HepG2 (cell line): ENCODE data around the gene PADI1. TPM values are rescaled to one million over a fixed set of nuclear protein-coding genes. Genes with fewer than 3 reads are reported as not detected.

Source experiments
- ATAC-seq: fragments of 200-7000 bp; cut with Tn5 transposase; 3 replicates; pipeline ENCODE4 v1.9.1; 2020; ENCODE audit warnings: mild to moderate bottlenecking, moderate library complexity
- BruUV-seq: library from RNA; stranded (reverse); fragments of 400-500 nt; replicated peaks from 2 replicates; lab custom pipeline; 2021; lab: Mats Ljungman, UMichigan
- CTCF ChIA-PET: fragments of 300-600 bp; formaldehyde crosslinking; extraction: SDS; loops from one replicate; lab custom pipeline; 2021; ENCODE audit warnings: low total read pairs, inconsistent platforms, low intra/inter-chr PET ratio; lab: Yijun Ruan, JAX
- POLR2A ChIA-PET: fragments of 350-600 bp; sonication (Branson Sonifier 250); formaldehyde crosslinking; loops from one replicate; lab custom pipeline; 2020; ENCODE audit warnings: antibody characterized with exemption, inconsistent platforms; lab: Yijun Ruan, JAX
- DNase-seq: peaks from one replicate; pipeline ENCODE4 v3.0.0-alpha.2; 2015; ENCODE audit warnings: low spot score
- FAIRE-seq: peaks from 3 replicates; lab custom pipeline; 2011; peaks lifted over from hg19 to GRCh38; lab: Jason Lieb, UNC
- H2AFZ ChIP-seq: one replicate; pipeline ENCODE4 v1.6.1; 2011; ENCODE audit warnings: low read length, inconsistent platforms
- H3K27ac ChIP-seq: fragments of 300-600 bp; 3 replicates; pipeline ENCODE4 v1.8.0; 2011; ENCODE audit warnings: mixed run types, mild to moderate bottlenecking, mixed read lengths, low read length, inconsistent platforms; ENCODE audit not compliant: insufficient read depth; ENCODE audit errors: extremely low read length
- H3K27me3 ChIP-seq, 2 experiments: fragments of 200-600 bp in 1 of 2; 2 replicates in 1 of 2; 3 replicates in 1 of 2; pipeline versions ENCODE4 v1.6.0 to v1.8.0; 2011; ENCODE audit warnings: low read length in 2 of 2, mild to moderate bottlenecking in 2 of 2, moderate library complexity in 2 of 2, inconsistent platforms in 1 of 2; ENCODE audit not compliant: insufficient read depth in 2 of 2, control insufficient read depth in 1 of 2
- H3K36me3 ChIP-seq, 2 experiments: fragments of 200-600 bp in 1 of 2; replicated peaks in 1 of 2; 2 replicates in 1 of 2; 3 replicates in 1 of 2; pipeline versions ENCODE4 v1.5.1 to v1.8.0; 2011; ENCODE audit warnings: low read length in 2 of 2, inconsistent platforms in 1 of 2; ENCODE audit not compliant: insufficient read depth in 2 of 2, control insufficient read depth in 1 of 2
- H3K4me1 ChIP-seq: 2 replicates; pipeline ENCODE4 v1.5.1; 2012; ENCODE audit warnings: low read length, inconsistent platforms; ENCODE audit not compliant: insufficient read depth
- H3K4me2 ChIP-seq: 2 replicates; pipeline ENCODE4 v1.6.0; 2011; ENCODE audit warnings: low read depth, low read length, inconsistent platforms
- H3K4me3 ChIP-seq, 3 experiments: fragments of 200-600 bp in 1 of 3; sonication (generic), shearing (Covaris generic) in 1 of 3; replicated peaks in 1 of 3; 2 replicates each; pipeline ENCODE4 v1.5.1; 2011 to 2016; ENCODE audit warnings: low read length in 3 of 3, inconsistent platforms in 2 of 3, low read depth in 2 of 3, mild to moderate bottlenecking in 2 of 3, control low read depth in 1 of 3, mixed read lengths in 1 of 3; ENCODE audit not compliant: insufficient read depth in 1 of 3
- H3K79me2 ChIP-seq: one replicate; pipeline ENCODE4 v1.6.1; 2011; ENCODE audit warnings: low read length, inconsistent platforms; ENCODE audit not compliant: insufficient read depth
- H3K9ac ChIP-seq: 2 replicates; pipeline ENCODE4 v1.6.0; 2011; ENCODE audit warnings: mild to moderate bottlenecking, low read depth, low read length, inconsistent platforms; ENCODE audit not compliant: insufficient read depth
- H3K9me3 ChIP-seq: 2 replicates; pipeline ENCODE4 v1.5.1; 2012; ENCODE audit warnings: mild to moderate bottlenecking, low read length
- H4K20me1 ChIP-seq: 2 replicates; pipeline ENCODE4 v1.6.0; 2011; ENCODE audit warnings: inconsistent platforms, mild to moderate bottlenecking, low read length, moderate library complexity; ENCODE audit not compliant: insufficient read depth
- ZNF30 ChIP-seq: sonication (generic); formaldehyde crosslinking; IDR thresholded peaks from 2 replicates; pipeline ENCODE4 v1.5.0; 2020; ENCODE audit warnings: mild to moderate bottlenecking, missing genetic modification reagents
- WGBS: methylation state at CpG from one replicate; pipeline ENCODE4 v1.1.6; 2017; ENCODE audit warnings: low lambda C conversion rate; 5-methylcytosine and 5-hydroxymethylcytosine counted together
- in situ Hi-C: cut with HindIII; loops from 2 replicates; pipeline ENCODE4 v1.10.0; 2017; ENCODE audit warnings: low pct_unique_long_range_greater_than_20kb; ENCODE audit not compliant: extremely low pct_ligation_motif_present
- intact Hi-C: fragments of 100-400 bp; cut with micrococcal nuclease; formaldehyde crosslinking; loops from one replicate; pipeline ENCODE4 v1.10.0; 2022; ENCODE audit not compliant: unreplicated experiment
- polyA plus RNA-seq, 8 experiments: library from polyadenylated mRNA; depleted of rRNA in 3 of 8; stranded (reverse) in 7 of 8; unstranded in 1 of 8; fragments of >200 nt; fragmentation: Illumina TruSeq in 4 of 8; extraction: Trizol in 4 of 8; gene quantifications; 2 replicates each; pipeline versions ENCODE4 v1.2.1 to v1.2.3, GENCODE V29; 2011 to 2016; ENCODE audit warnings: low read depth in 4 of 8, missing spikeins in 1 of 8, mixed read lengths in 1 of 8; ENCODE audit not compliant: insufficient read depth in 1 of 8
- total RNA-seq, 5 experiments: library from RNA; depleted of rRNA; stranded (reverse); fragments of >200 nt; fragmentation: Illumina TruSeq; extraction: Trizol; gene quantifications; 2 replicates each; pipeline ENCODE4 v1.2.3, GENCODE V29; 2016; ENCODE audit warnings: low read depth in 1 of 5
- TF ChIP-seq, protein P1 (sequence below), 2 experiments: sonication (generic) in 1 of 2; formaldehyde crosslinking in 1 of 2; IDR thresholded peaks; 2 replicates each; pipeline versions ENCODE4 v1.5.1 to v1.6.1; 2011 to 2020; ENCODE audit warnings: borderline replicate concordance in 1 of 2, low read depth in 1 of 2, low read length in 1 of 2, mild to moderate bottlenecking in 1 of 2, missing genetic modification reagents in 1 of 2, moderate library complexity in 1 of 2
- TF ChIP-seq, protein P2 (sequence below): sonication (generic); formaldehyde crosslinking; IDR thresholded peaks from 2 replicates; pipeline ENCODE4 v1.4.0; 2020; ENCODE audit warnings: low read depth, missing genetic modification reagents

Gene PADI1
- total and polyA plus RNA-seq, 2 of the 13 experiments (the other 11 are each of a cell fraction or from before 2014, with no cell fraction given) = not detected

DNA sequence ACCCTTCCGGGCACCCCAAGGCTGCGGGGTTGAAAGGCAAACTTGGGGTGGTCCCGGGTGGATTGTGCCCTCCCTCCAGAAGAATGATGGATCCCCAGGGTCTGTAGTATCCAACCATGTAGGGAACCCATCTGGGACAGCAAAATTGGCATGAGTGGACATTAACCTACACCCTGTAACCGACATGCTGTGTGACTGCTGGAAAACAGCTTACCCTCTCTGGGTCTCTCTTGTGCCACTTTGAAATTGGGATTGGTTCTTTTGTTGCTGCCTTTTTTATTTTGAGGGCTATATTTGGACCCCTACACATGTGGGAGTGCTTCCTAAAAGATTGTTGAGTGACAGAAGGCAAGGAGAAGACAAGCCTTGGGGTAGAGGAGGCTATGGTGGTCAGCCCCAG lies 19.5 kb downstream of the PADI1 start:
- no peak for FAIRE-seq
- in situ Hi-C loops (no loop called here), intact Hi-C loops (no loop called here)
- Histone ChIP-seq H3K79me2 (no peaks in the 10 kb centered on the region), H3K36me3 (no peaks in the 10 kb centered on the region), H3K27me3 (peaks cover 1 to 24% of the 10 kb centered on the region in 2 experiments), H2AFZ (no peak overlapping the region), H3K4me1 (no peaks in the 10 kb centered on the region), H3K27ac (no peak overlapping the region), H3K4me3 (no peak overlapping the region), H3K9me3 (no peaks in the 10 kb centered on the region), H3K9ac (no peak overlapping the region), H3K4me2 (no peak overlapping the region), H4K20me1 (peaks cover 3% of the 10 kb centered on the region; the same call in 1 of the 2 replicates)
- no peak for DNase-seq
- no peak for ATAC-seq
- POLR2A ChIA-PET = no interaction called here
- CTCF ChIA-PET = no interaction called here
- no TSS peak for BruUV-seq
- TF ChIP-seq, protein P1, sequence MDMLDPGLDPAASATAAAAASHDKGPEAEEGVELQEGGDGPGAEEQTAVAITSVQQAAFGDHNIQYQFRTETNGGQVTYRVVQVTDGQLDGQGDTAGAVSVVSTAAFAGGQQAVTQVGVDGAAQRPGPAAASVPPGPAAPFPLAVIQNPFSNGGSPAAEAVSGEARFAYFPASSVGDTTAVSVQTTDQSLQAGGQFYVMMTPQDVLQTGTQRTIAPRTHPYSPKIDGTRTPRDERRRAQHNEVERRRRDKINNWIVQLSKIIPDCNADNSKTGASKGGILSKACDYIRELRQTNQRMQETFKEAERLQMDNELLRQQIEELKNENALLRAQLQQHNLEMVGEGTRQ (IDR thresholded peaks at IDR 0.05; ENCODE audit: low read depth, low read length) = no peak
- TF ChIP-seq, protein P1 (CRISPR knock-in tag; IDR thresholded peaks at IDR 0.05; ENCODE audit: borderline replicate concordance) = no peak
- TF ChIP-seq, protein P2, sequence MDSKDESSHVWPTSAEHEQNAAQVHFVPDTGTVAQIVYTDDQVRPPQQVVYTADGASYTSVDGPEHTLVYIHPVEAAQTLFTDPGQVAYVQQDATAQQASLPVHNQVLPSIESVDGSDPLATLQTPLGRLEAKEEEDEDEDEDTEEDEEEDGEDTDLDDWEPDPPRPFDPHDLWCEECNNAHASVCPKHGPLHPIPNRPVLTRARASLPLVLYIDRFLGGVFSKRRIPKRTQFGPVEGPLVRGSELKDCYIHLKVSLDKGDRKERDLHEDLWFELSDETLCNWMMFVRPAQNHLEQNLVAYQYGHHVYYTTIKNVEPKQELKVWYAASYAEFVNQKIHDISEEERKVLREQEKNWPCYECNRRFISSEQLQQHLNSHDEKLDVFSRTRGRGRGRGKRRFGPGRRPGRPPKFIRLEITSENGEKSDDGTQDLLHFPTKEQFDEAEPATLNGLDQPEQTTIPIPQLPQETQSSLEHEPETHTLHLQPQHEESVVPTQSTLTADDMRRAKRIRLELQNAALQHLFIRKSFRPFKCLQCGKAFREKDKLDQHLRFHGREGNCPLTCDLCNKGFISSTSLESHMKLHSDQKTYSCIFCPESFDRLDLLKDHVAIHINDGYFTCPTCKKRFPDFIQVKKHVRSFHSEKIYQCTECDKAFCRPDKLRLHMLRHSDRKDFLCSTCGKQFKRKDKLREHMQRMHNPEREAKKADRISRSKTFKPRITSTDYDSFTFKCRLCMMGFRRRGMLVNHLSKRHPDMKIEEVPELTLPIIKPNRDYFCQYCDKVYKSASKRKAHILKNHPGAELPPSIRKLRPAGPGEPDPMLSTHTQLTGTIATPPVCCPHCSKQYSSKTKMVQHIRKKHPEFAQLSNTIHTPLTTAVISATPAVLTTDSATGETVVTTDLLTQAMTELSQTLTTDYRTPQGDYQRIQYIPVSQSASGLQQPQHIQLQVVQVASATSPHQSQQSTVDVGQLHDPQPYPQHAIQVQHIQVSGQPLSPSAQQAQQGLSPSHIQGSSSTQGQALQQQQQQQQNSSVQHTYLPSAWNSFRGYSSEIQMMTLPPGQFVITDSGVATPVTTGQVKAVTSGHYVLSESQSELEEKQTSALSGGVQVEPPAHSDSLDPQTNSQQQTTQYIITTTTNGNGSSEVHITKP (CRISPR knock-in tag) = no peak
- no peak for TF ChIP-seq ZNF30 (CRISPR knock-in tag)
- WGBS = 5% methylated on average over 4 of the region's 4 CpGs
